ENCODE results near the gene ACMSD.
"Not testable (repeated sequence)": the region's sequence is repeated elsewhere in the genome, so short reads cannot be mapped to it uniquely, and the experiment has no call there.

Gene ACMSD

GRCh38 chr2:134900151-134900550 is 61.7 kb downstream of the ACMSD start:
- DNase-seq (ENCODE audit: low read depth in 1 of 2, low spot score in 1 of 2), result no peak
- Histone ChIP-seq H3K27ac (replicated peaks) (no peak overlapping the region), H3K4me3 (replicated peaks; ENCODE audit: insufficient read depth, low read length) (no peak overlapping the region), H3K27me3 (ENCODE audit: insufficient read depth, poor library complexity, severe bottlenecking) (no peaks in the 10 kb centered on the region)
- TF ChIP-seq REST (IDR thresholded peaks at IDR 0.05; ENCODE audit: insufficient replicate concordance, low read depth), result no peak
- TF ChIP-seq, protein P1, sequence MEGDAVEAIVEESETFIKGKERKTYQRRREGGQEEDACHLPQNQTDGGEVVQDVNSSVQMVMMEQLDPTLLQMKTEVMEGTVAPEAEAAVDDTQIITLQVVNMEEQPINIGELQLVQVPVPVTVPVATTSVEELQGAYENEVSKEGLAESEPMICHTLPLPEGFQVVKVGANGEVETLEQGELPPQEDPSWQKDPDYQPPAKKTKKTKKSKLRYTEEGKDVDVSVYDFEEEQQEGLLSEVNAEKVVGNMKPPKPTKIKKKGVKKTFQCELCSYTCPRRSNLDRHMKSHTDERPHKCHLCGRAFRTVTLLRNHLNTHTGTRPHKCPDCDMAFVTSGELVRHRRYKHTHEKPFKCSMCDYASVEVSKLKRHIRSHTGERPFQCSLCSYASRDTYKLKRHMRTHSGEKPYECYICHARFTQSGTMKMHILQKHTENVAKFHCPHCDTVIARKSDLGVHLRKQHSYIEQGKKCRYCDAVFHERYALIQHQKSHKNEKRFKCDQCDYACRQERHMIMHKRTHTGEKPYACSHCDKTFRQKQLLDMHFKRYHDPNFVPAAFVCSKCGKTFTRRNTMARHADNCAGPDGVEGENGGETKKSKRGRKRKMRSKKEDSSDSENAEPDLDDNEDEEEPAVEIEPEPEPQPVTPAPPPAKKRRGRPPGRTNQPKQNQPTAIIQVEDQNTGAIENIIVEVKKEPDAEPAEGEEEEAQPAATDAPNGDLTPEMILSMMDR (IDR thresholded peaks at IDR 0.05; ENCODE audit: insufficient read depth, low read length), result no peak
- no peak for TF ChIP-seq GABPA (IDR thresholded peaks at IDR 0.05; ENCODE audit: low read depth)
- TF ChIP-seq SPI1 (IDR thresholded peaks at IDR 0.05; ENCODE audit: borderline replicate concordance, low read depth), result no peak
- no peak for TF ChIP-seq POLR2AphosphoS5 (IDR thresholded peaks at IDR 0.05; ENCODE audit: low read depth)

- H3K27ac ChIP-seq (replicated peaks); H3K27me3 ChIP-seq (ENCODE audit: insufficient read depth, poor library complexity, severe bottlenecking); H3K4me3 ChIP-seq (replicated peaks; ENCODE audit: insufficient read depth, low read length); DNase-seq (ENCODE audit: low read depth in 1 of 2, low spot score in 1 of 2): not testable (repeated sequence)
Observed at GRCh38 chr2:134903701-134904100, 65.3 kb downstream of the ACMSD start.

GRCh38 chr2:134905168-134905567 is 66.8 kb downstream of the ACMSD start:
- no peak overlapping the region for H3K27ac ChIP-seq (replicated peaks)
- no peak for DNase-seq (ENCODE audit: low read depth in 1 of 2, low spot score in 1 of 2)
- no peak overlapping the region for H3K4me3 ChIP-seq (replicated peaks; ENCODE audit: insufficient read depth, low read length)
- TF ChIP-seq POLR2AphosphoS5 (IDR thresholded peaks at IDR 0.05; ENCODE audit: low read depth) (no peak), REST (IDR thresholded peaks at IDR 0.05; ENCODE audit: insufficient replicate concordance, low read depth) (no peak), GABPA (IDR thresholded peaks at IDR 0.05; ENCODE audit: low read depth) (no peak), SPI1 (IDR thresholded peaks at IDR 0.05; ENCODE audit: borderline replicate concordance, low read depth) (no peak)
- TF ChIP-seq, protein P1 (IDR thresholded peaks at IDR 0.05; ENCODE audit: insufficient read depth, low read length), result no peak
- H3K27me3 ChIP-seq (ENCODE audit: insufficient read depth, poor library complexity, severe bottlenecking), result no peaks in the 10 kb centered on the region

DNA sequence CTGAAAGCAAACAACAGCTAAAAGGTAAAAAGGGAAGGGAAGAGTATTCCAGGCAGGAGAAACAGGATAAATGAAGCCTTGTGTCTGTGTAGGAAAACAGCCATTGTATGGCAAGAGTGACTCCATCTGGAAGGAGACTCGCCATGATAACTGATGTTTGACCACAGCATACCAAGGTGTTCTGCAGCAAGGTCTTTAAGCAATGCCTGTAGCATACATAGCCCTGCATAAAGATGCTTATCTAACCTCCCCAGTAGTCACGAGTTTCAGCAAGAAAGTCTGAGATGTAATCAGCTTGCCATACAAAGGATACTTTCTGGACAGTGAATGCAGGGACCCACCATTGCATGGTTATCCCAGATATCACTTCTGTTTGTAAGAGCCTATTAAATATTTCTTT is 68.3 kb downstream of the ACMSD start:
- Histone ChIP-seq H3K4me3 (replicated peaks; ENCODE audit: insufficient read depth, low read length) (no peak overlapping the region), H3K27ac (replicated peaks) (no peak overlapping the region), H3K27me3 (ENCODE audit: insufficient read depth, poor library complexity, severe bottlenecking) (no peaks in the 10 kb centered on the region)
- TF ChIP-seq, protein P1 (IDR thresholded peaks at IDR 0.05; ENCODE audit: insufficient read depth, low read length), result no peak
- TF ChIP-seq GABPA (IDR thresholded peaks at IDR 0.05; ENCODE audit: low read depth), result no peak
- TF ChIP-seq POLR2AphosphoS5 (IDR thresholded peaks at IDR 0.05; ENCODE audit: low read depth), result no peak
- TF ChIP-seq REST (IDR thresholded peaks at IDR 0.05; ENCODE audit: insufficient replicate concordance, low read depth), result no peak
- no peak for TF ChIP-seq SPI1 (IDR thresholded peaks at IDR 0.05; ENCODE audit: borderline replicate concordance, low read depth)
- DNase-seq (ENCODE audit: low read depth in 1 of 2, low spot score in 1 of 2), result no peak

- H3K27ac ChIP-seq (replicated peaks); H3K27me3 ChIP-seq (ENCODE audit: insufficient read depth, poor library complexity, severe bottlenecking); H3K4me3 ChIP-seq (replicated peaks; ENCODE audit: insufficient read depth, low read length); DNase-seq (ENCODE audit: low read depth in 1 of 2, low spot score in 1 of 2): not testable (repeated sequence)
Observed at GRCh38 chr2:134907441-134908116, 69.2 kb downstream of the ACMSD start.

Data from HL-60 (cell line).